ENCODE results near the gene ATP2C2.

ATP2C2 gene

GRCh38 chr16:84495506-84495905 lies 127.2 kb downstream of the ATP2C2 start:
- H3K36me3 ChIP-seq (ENCODE audit: insufficient read depth, low read length), result peaks cover 22% of the 10 kb centered on the region
- no peak overlapping the region for H3K4me3 ChIP-seq (ENCODE audit: low read depth in 1 of 2, low read length in 2 of 2)
- H3K9me3 ChIP-seq (ENCODE audit: insufficient read depth, low read length, severe bottlenecking), result peaks cover 16% of the 10 kb centered on the region
- TF ChIP-seq CTCF (IDR thresholded peaks at IDR 0.05; ENCODE audit: borderline replicate concordance, extremely low read depth, low read length, poor library complexity, severe bottlenecking) (no peak), EZH2 (IDR thresholded peaks at IDR 0.05; ENCODE audit: borderline replicate concordance, low read depth, low read length, severe bottlenecking) (no peak)
- H3K9ac ChIP-seq (ENCODE audit: low read depth, low read length), result no peak overlapping the region
- no peak overlapping the region for H3K27ac ChIP-seq (ENCODE audit: low read length)
- ATAC-seq (ENCODE audit: insufficient read depth, low read depth), result no peak
- no peaks in the 10 kb centered on the region for H3K4me1 ChIP-seq (ENCODE audit: insufficient read depth, low read length)
- DNase-seq, result no peak
- no peaks in the 10 kb centered on the region for H4K20me1 ChIP-seq (ENCODE audit: insufficient read depth, low read length)
- H3K27me3 ChIP-seq (ENCODE audit: insufficient read depth, low read length, poor library complexity), result no peaks in the 10 kb centered on the region
- H3K79me2 ChIP-seq (ENCODE audit: insufficient read depth, low read length), result no peaks in the 10 kb centered on the region
- H3K4me2 ChIP-seq (ENCODE audit: insufficient read depth, low read length), result no peak overlapping the region
- H2AFZ ChIP-seq (ENCODE audit: low read depth, low read length), result no peak overlapping the region

- DNase-seq (no peak), ATAC-seq (ENCODE audit: insufficient read depth, low read depth) (no peak)
- Histone ChIP-seq H3K79me2 (ENCODE audit: insufficient read depth, low read length) (no peaks in the 10 kb centered on the region), H4K20me1 (ENCODE audit: insufficient read depth, low read length) (no peaks in the 10 kb centered on the region), H3K36me3 (ENCODE audit: insufficient read depth, low read length) (peaks cover 22% of the 10 kb centered on the region), H3K9ac (ENCODE audit: low read depth, low read length) (no peak overlapping the region), H3K27ac (ENCODE audit: low read length) (no peak overlapping the region), H2AFZ (ENCODE audit: low read depth, low read length) (no peak overlapping the region), H3K9me3 (ENCODE audit: insufficient read depth, low read length, severe bottlenecking) (peaks cover 16% of the 10 kb centered on the region), H3K4me1 (ENCODE audit: insufficient read depth, low read length) (no peaks in the 10 kb centered on the region), H3K4me2 (ENCODE audit: insufficient read depth, low read length) (no peak overlapping the region), H3K27me3 (ENCODE audit: insufficient read depth, low read length, poor library complexity) (no peaks in the 10 kb centered on the region), H3K4me3 (ENCODE audit: low read depth in 1 of 2, low read length in 2 of 2) (no peak overlapping the region)
- no peak for TF ChIP-seq CTCF (IDR thresholded peaks at IDR 0.05; ENCODE audit: borderline replicate concordance, extremely low read depth, low read length, poor library complexity, severe bottlenecking)
- TF ChIP-seq EZH2 (IDR thresholded peaks at IDR 0.05; ENCODE audit: borderline replicate concordance, low read depth, low read length, severe bottlenecking), result no peak
These were observed 128.7 kb downstream of the ATP2C2 start for GRCh38 chr16:84496991-84497390.

GRCh38 chr16:84497418-84498222 lies 129.3 kb downstream of the ATP2C2 start:
- Histone ChIP-seq H3K79me2 (ENCODE audit: insufficient read depth, low read length) (no peaks in the 10 kb centered on the region), H4K20me1 (ENCODE audit: insufficient read depth, low read length) (no peaks in the 10 kb centered on the region), H2AFZ (ENCODE audit: low read depth, low read length) (no peak overlapping the region), H3K4me2 (ENCODE audit: insufficient read depth, low read length) (no peak overlapping the region), H3K27me3 (ENCODE audit: insufficient read depth, low read length, poor library complexity) (no peaks in the 10 kb centered on the region), H3K4me1 (ENCODE audit: insufficient read depth, low read length) (no peaks in the 10 kb centered on the region), H3K9me3 (ENCODE audit: insufficient read depth, low read length, severe bottlenecking) (peaks cover 15% of the 10 kb centered on the region), H3K9ac (ENCODE audit: low read depth, low read length) (no peak overlapping the region), H3K36me3 (ENCODE audit: insufficient read depth, low read length) (peaks cover 22% of the 10 kb centered on the region), H3K27ac (ENCODE audit: low read length) (no peak overlapping the region), H3K4me3 (ENCODE audit: low read depth in 1 of 2, low read length in 2 of 2) (no peak overlapping the region)
- DNase-seq (no peak), ATAC-seq (ENCODE audit: insufficient read depth, low read depth) (no peak)
- TF ChIP-seq CTCF (IDR thresholded peaks at IDR 0.05; ENCODE audit: borderline replicate concordance, extremely low read depth, low read length, poor library complexity, severe bottlenecking), result no peak
